H1 (cell line): ENCODE measurements around the gene SCN2B. TPM values are rescaled to one million over a fixed set of nuclear protein-coding genes. Genes with fewer than 3 reads are reported as not detected.

Source experiments
- CTCF ChIA-PET: fragments of 300-600 bp; sonication (Branson Sonifier 250); formaldehyde crosslinking; loops from one replicate; lab custom pipeline; 2021; ENCODE audit not compliant: partially characterized antibody; lab: Charles Lee
- POLR2A ChIA-PET: fragments of 300-600 bp; sonication (Branson Sonifier 250); formaldehyde crosslinking; loops from one replicate; lab custom pipeline; 2021; ENCODE audit warnings: inconsistent platforms; ENCODE audit not compliant: partially characterized antibody; lab: Charles Lee
- DNase-seq, 2 experiments: peaks; one replicate each; pipeline versions ENCODE4 v3.0.0 to v3.0.0-alpha.2; 2010 to 2022; ENCODE audit warnings: low spot score in 2 of 2, low read depth in 1 of 2, mixed read lengths in 1 of 2
- FAIRE-seq: peaks from 2 replicates; lab custom pipeline; 2011; peaks lifted over from hg19 to GRCh38; lab: Jason Lieb, UNC
- H2AFZ ChIP-seq: 2 replicates; pipeline ENCODE4 v1.8.1; 2012; ENCODE audit warnings: low read length, inconsistent platforms
- H2AK5ac ChIP-seq: 2 replicates; pipeline ENCODE4 v1.6.1; 2013; ENCODE audit warnings: low read depth, low read length
- H2BK120ac ChIP-seq: replicated peaks from 2 replicates; pipeline ENCODE3; 2013; ENCODE audit warnings: low read depth, low read length, inconsistent platforms
- H2BK12ac ChIP-seq: 2 replicates; pipeline ENCODE4 v1.6.1; 2013; ENCODE audit warnings: low read depth, low read length
- H2BK15ac ChIP-seq: 2 replicates; pipeline ENCODE4 v1.6.1; 2013; ENCODE audit warnings: low read length
- H2BK20ac ChIP-seq: 2 replicates; pipeline ENCODE4 v1.6.1; 2013; ENCODE audit warnings: low read length
- H2BK5ac ChIP-seq: 2 replicates; pipeline ENCODE4 v1.6.1; 2013; ENCODE audit warnings: low read depth, low read length
- H3K14ac ChIP-seq: 2 replicates; pipeline ENCODE4 v1.6.1; 2013; ENCODE audit warnings: inconsistent platforms; ENCODE audit not compliant: insufficient read length
- H3K18ac ChIP-seq: 2 replicates; pipeline ENCODE4 v1.6.1; 2013; ENCODE audit warnings: low read length; ENCODE audit errors: extremely low read depth
- H3K23ac ChIP-seq: 2 replicates; pipeline ENCODE4 v1.6.1; 2013; ENCODE audit warnings: inconsistent platforms; ENCODE audit not compliant: insufficient read length
- H3K23me2 ChIP-seq: 2 replicates; pipeline ENCODE4 v1.6.1; 2013; ENCODE audit warnings: low read depth, low read length
- H3K27ac ChIP-seq: 2 replicates; pipeline ENCODE4 v1.6.1; 2011; ENCODE audit warnings: low read depth, low read length, inconsistent platforms
- H3K27me3 ChIP-seq, 4 experiments: replicated peaks in 1 of 4; 1 replicate in 1 of 4; 2 replicates in 3 of 4; pipeline versions ENCODE4 v1.6.1 to v1.8.1; 2011 to 2013; ENCODE audit warnings: low read length in 3 of 4, mild to moderate bottlenecking in 3 of 4, inconsistent platforms in 2 of 4, mixed read lengths in 2 of 4, moderate library complexity in 1 of 4; ENCODE audit not compliant: control insufficient read depth in 3 of 4, insufficient read depth in 3 of 4; ENCODE audit errors: extremely low read depth in 1 of 4
- H3K36me3 ChIP-seq, 4 experiments: 2 replicates each; pipeline versions ENCODE4 v1.6.1 to v1.8.1; 2011 to 2013; ENCODE audit warnings: mild to moderate bottlenecking in 4 of 4, low read length in 3 of 4, moderate library complexity in 2 of 4, control low read depth in 1 of 4, inconsistent platforms in 1 of 4; ENCODE audit not compliant: insufficient read depth in 4 of 4, control insufficient read depth in 2 of 4
- H3K4ac ChIP-seq: replicated peaks from 2 replicates; pipeline ENCODE3; 2013; ENCODE audit warnings: low read length, low read depth, mixed read lengths, inconsistent platforms; ENCODE audit not compliant: insufficient read length
- H3K4me1 ChIP-seq, 4 experiments: replicated peaks in 1 of 4; 1 replicate in 1 of 4; 2 replicates in 3 of 4; pipeline versions ENCODE4 v1.6.1 to v1.8.1; 2011 to 2013; ENCODE audit warnings: low read length in 3 of 4, inconsistent platforms in 2 of 4, mixed read lengths in 1 of 4; ENCODE audit not compliant: insufficient read depth in 4 of 4, control insufficient read depth in 3 of 4
- H3K4me2 ChIP-seq, 2 experiments: 2 replicates each; pipeline versions ENCODE4 v1.6.1 to v1.8.1; 2011 to 2013; ENCODE audit warnings: low read depth in 2 of 2, low read length in 2 of 2, control low read depth in 1 of 2, inconsistent platforms in 1 of 2, mild to moderate bottlenecking in 1 of 2; ENCODE audit not compliant: insufficient read depth in 1 of 2
- H3K4me3 ChIP-seq, 4 experiments: fragments of 200-600, 300-600 bp in 1 of 4; sonication (generic), shearing (Covaris generic), sonication (Bioruptor Twin) in 1 of 4; 2 replicates each; pipeline versions ENCODE4 v1.5.1 to v1.8.1; 2011 to 2016; ENCODE audit warnings: low read length in 4 of 4, low read depth in 3 of 4, control low read depth in 2 of 4, inconsistent platforms in 2 of 4, mild to moderate bottlenecking in 2 of 4, mixed read lengths in 1 of 4, moderate library complexity in 1 of 4; ENCODE audit not compliant: insufficient read depth in 2 of 4; ENCODE audit errors: extremely low read depth in 1 of 4
- H3K56ac ChIP-seq: replicated peaks from 2 replicates; pipeline ENCODE3; 2013; ENCODE audit warnings: low read depth, mild to moderate bottlenecking, mixed read lengths, low read length, inconsistent platforms; ENCODE audit not compliant: insufficient read length
- H3K79me1 ChIP-seq: 2 replicates; pipeline ENCODE4 v1.6.1; 2013; ENCODE audit warnings: low read depth, low read length, control low read depth
- H3K79me2 ChIP-seq, 2 experiments: 2 replicates each; pipeline versions ENCODE4 v1.6.1 to v1.8.1; 2012 to 2013; ENCODE audit warnings: low read length in 2 of 2, mild to moderate bottlenecking in 2 of 2, inconsistent platforms in 1 of 2; ENCODE audit not compliant: insufficient read depth in 2 of 2, control insufficient read depth in 1 of 2
- H3K9ac ChIP-seq, 4 experiments: replicated peaks in 1 of 4; 1 replicate in 1 of 4; 2 replicates in 3 of 4; pipeline versions ENCODE4 v1.6.1 to v1.8.1; 2011 to 2013; ENCODE audit warnings: low read depth in 3 of 4, low read length in 3 of 4, control low read depth in 2 of 4, mild to moderate bottlenecking in 2 of 4, moderate library complexity in 2 of 4, inconsistent platforms in 1 of 4; ENCODE audit errors: extremely low read depth in 1 of 4
- H3K9me3 ChIP-seq, 2 experiments: 2 replicates each; pipeline versions ENCODE4 v1.6.1 to v1.8.1; 2012 to 2013; ENCODE audit warnings: mild to moderate bottlenecking in 2 of 2, moderate library complexity in 2 of 2, control low read depth in 1 of 2, inconsistent platforms in 1 of 2, low read depth in 1 of 2, low read length in 1 of 2, mixed read lengths in 1 of 2; ENCODE audit not compliant: insufficient read depth in 2 of 2
- H4K20me1 ChIP-seq, 2 experiments: replicated peaks in 1 of 2; 2 replicates each; pipeline versions ENCODE3 to v1.8.1; 2011 to 2013; ENCODE audit warnings: inconsistent platforms in 2 of 2, low read length in 2 of 2, mild to moderate bottlenecking in 1 of 2; ENCODE audit not compliant: insufficient read depth in 2 of 2, control insufficient read depth in 1 of 2
- H4K5ac ChIP-seq: 2 replicates; pipeline ENCODE4 v1.6.1; 2013; ENCODE audit warnings: low read length, low read depth, mixed read lengths, inconsistent platforms; ENCODE audit not compliant: insufficient read length
- H4K8ac ChIP-seq: 2 replicates; pipeline ENCODE4 v1.8.0; 2013; ENCODE audit warnings: mild to moderate bottlenecking, moderate library complexity, low read length, inconsistent platforms; ENCODE audit not compliant: insufficient read depth; ENCODE audit errors: extremely low read depth
- H4K91ac ChIP-seq: replicated peaks from 2 replicates; pipeline ENCODE3; 2013; ENCODE audit warnings: low read length, mixed read lengths, inconsistent platforms; ENCODE audit not compliant: insufficient read length
- ASH2L ChIP-seq: fragments of 200-600, 300-600 bp; sonication (generic); IDR thresholded peaks from one replicate; pipeline ENCODE4 v1.7.1; 2017; ENCODE audit warnings: low read length
- BRCA1 ChIP-seq: IDR thresholded peaks from 2 replicates; pipeline ENCODE4 v1.6.1; 2012; ENCODE audit warnings: low read depth, low read length, improper control_type of control experiment
- CBX5 ChIP-seq: fragments of 300-800, 300-1000 bp; sonication (generic); IDR thresholded peaks from 2 replicates; pipeline ENCODE4 v1.7.1; 2016; ENCODE audit warnings: antibody characterized with exemption, low read length, low read depth
- TAF1 ChIP-seq: IDR thresholded peaks from 2 replicates; pipeline ENCODE4 v1.6.1; 2011; ENCODE audit warnings: mild to moderate bottlenecking, low read depth, low read length
- WGBS, 2 experiments: shearing (Covaris generic) in 1 of 2; methylation state at CpG; one replicate each; pipeline versions ENCODE4 v1.1.6 to v1.1.7; 2013 to 2015; ENCODE audit warnings: low lambda C conversion rate in 2 of 2, mixed read lengths in 2 of 2, inconsistent platforms in 1 of 2, low coverage in 1 of 2, missing lambda C conversion rate in 1 of 2; ENCODE audit not compliant: insufficient replicate concordance in 2 of 2, insufficient coverage in 1 of 2, insufficient read length in 1 of 2; ENCODE audit errors: extremely low coverage in 1 of 2, missing lambda C conversion rate in 1 of 2; 5-methylcytosine and 5-hydroxymethylcytosine counted together
- polyA plus RNA-seq, 7 experiments: library from polyadenylated mRNA; depleted of rRNA in 3 of 7; stranded (reverse) in 5 of 7; unstranded in 2 of 7; fragments of >200 nt in 5 of 7; fragments of 200-250 nt in 2 of 7; gene quantifications; 1 replicate in 5 of 7; 2 replicates in 1 of 7; 4 replicates in 1 of 7; pipeline versions ENCODE4 v1.2.1 to v1.2.3, GENCODE V29; 2011 to 2013; ENCODE audit warnings: missing spikeins in 2 of 7, mixed read lengths in 2 of 7
- total RNA-seq: library from RNA; stranded (reverse); fragmentation: NEBNext Ultra II Directional; extraction: Animal tissue kit (Norgen Biotek cat#: 25700); gene quantifications from 2 replicates; pipeline ENCODE4 v1.2.1, GENCODE V29; 2021
- TF ChIP-seq, protein P1 (sequence below): IDR thresholded peaks from 2 replicates; pipeline ENCODE4 v1.6.1; 2012; ENCODE audit warnings: inconsistent platforms

Gene SCN2B
- total and polyA plus RNA-seq, 2 of the 8 experiments (the other 6 are each of a cell fraction or from before 2014, with no cell fraction given), result 0.14 to 0.24 TPM

DNA sequence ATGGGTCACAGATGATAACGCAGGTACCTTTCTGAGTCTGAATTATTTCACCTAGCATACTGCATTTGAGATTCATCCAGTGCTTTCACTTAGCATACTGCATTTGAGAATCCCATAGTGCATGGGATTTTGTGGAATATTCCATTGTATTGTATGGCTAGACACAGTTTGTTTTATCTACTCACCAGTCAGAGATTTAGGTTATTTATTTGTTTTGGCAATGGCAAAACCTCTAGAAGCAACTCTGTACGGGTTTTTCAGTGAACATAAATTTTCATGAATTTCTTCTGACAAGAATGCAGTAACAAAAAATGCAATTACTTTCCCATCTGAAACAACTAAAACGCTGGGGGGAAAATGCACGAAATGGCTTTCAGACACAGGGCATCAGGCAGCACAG is 48.1 kb downstream of the SCN2B start:
- no peak overlapping the region for H4K91ac ChIP-seq
- H3K79me2 ChIP-seq, result no peaks in the 10 kb centered on the region
- H4K5ac ChIP-seq, result no peak overlapping the region
- no peak overlapping the region for H2AK5ac ChIP-seq
- H3K4me2 ChIP-seq, result no peak overlapping the region
- no peak overlapping the region for H3K23ac ChIP-seq
- TF ChIP-seq TAF1 (no peak), BRCA1 (no peak), ASH2L (no peak), CBX5 (no peak)
- TF ChIP-seq, protein P1, sequence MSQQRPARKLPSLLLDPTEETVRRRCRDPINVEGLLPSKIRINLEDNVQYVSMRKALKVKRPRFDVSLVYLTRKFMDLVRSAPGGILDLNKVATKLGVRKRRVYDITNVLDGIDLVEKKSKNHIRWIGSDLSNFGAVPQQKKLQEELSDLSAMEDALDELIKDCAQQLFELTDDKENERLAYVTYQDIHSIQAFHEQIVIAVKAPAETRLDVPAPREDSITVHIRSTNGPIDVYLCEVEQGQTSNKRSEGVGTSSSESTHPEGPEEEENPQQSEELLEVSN, result no peak
- no peak overlapping the region for H3K4me3 ChIP-seq
- H3K9ac ChIP-seq, result no peak overlapping the region
- no peaks in the 10 kb centered on the region for H3K79me1 ChIP-seq
- H3K4ac ChIP-seq, result no peak overlapping the region
- H2BK12ac ChIP-seq, result no peak overlapping the region
- WGBS, 2 experiments, result 93% methylated on average over 4 of the region's 4 CpGs; no CpG with 5 or more reads in 1 of the 2 experiments
- no peak overlapping the region for H2BK15ac ChIP-seq
- no peak overlapping the region for H2BK20ac ChIP-seq
- no peaks in the 10 kb centered on the region for H3K27me3 ChIP-seq
- H3K18ac ChIP-seq, result no peak overlapping the region
- ChIA-PET POLR2A (interaction anchor here (0.9 kb wide), 1 partner anchor 56 kb away, joined by 3 read pairs; no protein-coding TSS in a partner anchor), CTCF (interaction anchor here (0.8 to 1.7 kb wide), 4 partner anchors 11 to 46 kb away, joined by 3 to 7 read pairs (median 4); no protein-coding TSS in a partner anchor)
- H3K36me3 ChIP-seq, result no peaks in the 10 kb centered on the region
- peaks cover 0 to 2% (median 0%) of the 10 kb centered on the region in 4 experiments; a peak in 1 of 7 replicates for H3K4me1 ChIP-seq
- no peak for DNase-seq
- no peak overlapping the region for H2BK120ac ChIP-seq
- no peak overlapping the region for H3K56ac ChIP-seq
- H3K23me2 ChIP-seq, result no peaks in the 10 kb centered on the region; the same call in 1 of the 2 replicates
- no peaks in the 10 kb centered on the region for H4K20me1 ChIP-seq
- H3K9me3 ChIP-seq, result no peaks in the 10 kb centered on the region
- no peak overlapping the region for H4K8ac ChIP-seq
- H3K14ac ChIP-seq, result no peak overlapping the region
- no peak for FAIRE-seq
- no peak overlapping the region for H2AFZ ChIP-seq
- H2BK5ac ChIP-seq, result no peak overlapping the region
- H3K27ac ChIP-seq, result no peak overlapping the region
